Measurements from ENCODE around the gene SEMA4A. TPM values are rescaled to one million over a fixed set of nuclear protein-coding genes. Genes with fewer than 3 reads are reported as not detected.

Gene SEMA4A
- total and polyA plus RNA-seq, 9 of the 15 experiments (the other 6 are each of a cell fraction or from before 2014, with no cell fraction given), result 0.04 to 1.7 (median 0.45) TPM

GRCh38 chr1:156104861-156105832, 48.2 kb upstream of the SEMA4A start (continued):
- TF ChIP-seq ZNF318 (IDR thresholded peaks at IDR 0.05; ENCODE audit: borderline replicate concordance in 1 of 2, low read depth in 1 of 2) (no peak), ZNF592 (IDR thresholded peaks at IDR 0.05) (0 out of 2 replicates have a peak, but pooled peaks have one; percentile 28), TEAD2 (tag; IDR thresholded peaks at IDR 0.05) (no peak), CEBPG (CRISPR knock-in tag; IDR thresholded peaks at IDR 0.05) (peak; percentile 65; the same call in 1 of the 2 replicates), CEBPG (tag; conservative IDR thresholded peaks at IDR 0.05 in 1 of 2, IDR thresholded peaks at IDR 0.05 in 1 of 2) (0 out of 4 replicates have a peak, but pooled peaks of 1 of the 2 experiments have one; percentile 6), PRDM10 (IDR thresholded peaks at IDR 0.05; ENCODE audit: partially characterized antibody) (peak; percentile 22), CEBPB (tag; IDR thresholded peaks at IDR 0.05) (peak; percentile 16; the same call in 1 of the 2 replicates)
